GM12873 (cell line): ENCODE results near the gene GPD1L.

ENCODE experiments used
- CTCF ChIP-seq: IDR thresholded peaks from 2 replicates; pipeline ENCODE4 v1.5.1; 2012; ENCODE audit warnings: low read depth, mild to moderate bottlenecking, moderate library complexity, low read length, control low read depth; ENCODE audit not compliant: insufficient read depth; ENCODE audit errors: missing control alignments

The GPD1L gene

GRCh38 chr3:32095431-32095830, 11.0 kb upstream of the GPD1L start:
- TF ChIP-seq CTCF: no peak

GRCh38 chr3:32097768-32098167, 8.7 kb upstream of the GPD1L start:
- no peak for TF ChIP-seq CTCF

- TF ChIP-seq CTCF: no peak
These were observed 7.9 kb upstream of the GPD1L start for GRCh38 chr3:32098528-32098927.

GRCh38 chr3:32100465-32100864, 6.0 kb upstream of the GPD1L start:
- TF ChIP-seq CTCF: no peak

GRCh38 chr3:32102289-32102688, 4.1 kb upstream of the GPD1L start:
- TF ChIP-seq CTCF: no peak

GRCh38 chr3:32104492-32104891, 1.9 kb upstream of the GPD1L start:
- no peak for TF ChIP-seq CTCF

- no peak for TF ChIP-seq CTCF
These were observed 909 bp upstream of the GPD1L start for GRCh38 chr3:32105291-32106131.
